Ovary (tissue), 3 donors: ENCODE measurements around the gene TRAF3IP3.

Source experiments
- EP300 ChIP-seq: sonication (generic); formaldehyde crosslinking; IDR thresholded peaks from one replicate; pipeline ENCODE4 v1.6.1; 2017; ENCODE audit warnings: antibody characterized with exemption
- POLR2A ChIP-seq: fragments of 450-650 bp; IDR thresholded peaks from one replicate; pipeline ENCODE4 v1.6.1; 2017; ENCODE audit warnings: antibody characterized with exemption, mild to moderate bottlenecking, moderate library complexity
- TF ChIP-seq, protein P1 (sequence below), 3 donors: fragments of 450-650 bp in 2 of 3; fragments of 200-600 bp in 1 of 3; IDR thresholded peaks; one replicate each; pipeline versions ENCODE4 v1.5.1 to v1.8.0; 2016 to 2022; ENCODE audit warnings: antibody characterized with exemption in 3 of 3, mild to moderate bottlenecking in 1 of 3
- donor health status: DM: no; HTN: no; CAD: no.

DNA sequence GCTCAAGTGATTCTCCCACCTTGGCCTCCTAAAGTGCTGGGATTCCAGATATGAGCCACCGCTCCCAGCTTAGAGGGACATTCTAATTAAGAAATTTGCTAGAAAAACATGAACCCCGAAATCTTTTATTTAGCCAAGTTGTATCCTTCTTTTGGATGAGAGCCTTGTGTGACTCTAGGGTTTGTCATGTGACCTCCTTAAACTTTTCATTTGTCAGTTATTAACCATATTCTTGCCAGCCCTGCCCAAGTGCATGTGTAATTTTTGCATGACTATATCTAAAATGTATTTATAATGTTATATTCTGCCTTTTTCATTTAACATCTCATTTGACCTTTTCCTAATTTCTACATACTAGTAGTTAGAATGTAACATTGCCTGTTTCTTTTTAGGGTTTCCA, 73.9 kb downstream of the TRAF3IP3 start:
- TF ChIP-seq, protein P1, sequence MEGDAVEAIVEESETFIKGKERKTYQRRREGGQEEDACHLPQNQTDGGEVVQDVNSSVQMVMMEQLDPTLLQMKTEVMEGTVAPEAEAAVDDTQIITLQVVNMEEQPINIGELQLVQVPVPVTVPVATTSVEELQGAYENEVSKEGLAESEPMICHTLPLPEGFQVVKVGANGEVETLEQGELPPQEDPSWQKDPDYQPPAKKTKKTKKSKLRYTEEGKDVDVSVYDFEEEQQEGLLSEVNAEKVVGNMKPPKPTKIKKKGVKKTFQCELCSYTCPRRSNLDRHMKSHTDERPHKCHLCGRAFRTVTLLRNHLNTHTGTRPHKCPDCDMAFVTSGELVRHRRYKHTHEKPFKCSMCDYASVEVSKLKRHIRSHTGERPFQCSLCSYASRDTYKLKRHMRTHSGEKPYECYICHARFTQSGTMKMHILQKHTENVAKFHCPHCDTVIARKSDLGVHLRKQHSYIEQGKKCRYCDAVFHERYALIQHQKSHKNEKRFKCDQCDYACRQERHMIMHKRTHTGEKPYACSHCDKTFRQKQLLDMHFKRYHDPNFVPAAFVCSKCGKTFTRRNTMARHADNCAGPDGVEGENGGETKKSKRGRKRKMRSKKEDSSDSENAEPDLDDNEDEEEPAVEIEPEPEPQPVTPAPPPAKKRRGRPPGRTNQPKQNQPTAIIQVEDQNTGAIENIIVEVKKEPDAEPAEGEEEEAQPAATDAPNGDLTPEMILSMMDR (IDR thresholded peaks at IDR 0.05) = no peak
- TF ChIP-seq EP300 (no peak), POLR2A (no peak)
